DND-41 (cell line): ENCODE data around the gene CHRNA1.

Experiments
- ATAC-seq: fragments of 200-7000 bp; cut with Tn5 transposase; 3 replicates; pipeline ENCODE4 v1.9.1; 2021; ENCODE audit warnings: low read depth; ENCODE audit not compliant: insufficient read depth
- DNase-seq: peaks from one replicate; pipeline ENCODE4 v3.0.0-alpha.2; 2020
- H2AFZ ChIP-seq: 2 replicates; pipeline ENCODE4 v1.6.0; 2012; ENCODE audit warnings: low read depth, low read length
- H3K27ac ChIP-seq: 2 replicates; pipeline ENCODE4 v1.5.1; 2012; ENCODE audit warnings: low read length, inconsistent platforms
- H3K27me3 ChIP-seq: fragments of 200-600 bp; sonication (generic); 2 replicates; pipeline ENCODE4 v1.6.0; 2012; ENCODE audit warnings: low read length, mild to moderate bottlenecking, inconsistent platforms; ENCODE audit not compliant: insufficient read depth, poor library complexity
- H3K36me3 ChIP-seq: 2 replicates; pipeline ENCODE4 v1.5.1; 2012; ENCODE audit warnings: low read length, inconsistent platforms; ENCODE audit not compliant: insufficient read depth
- H3K4me1 ChIP-seq: 2 replicates; pipeline ENCODE4 v1.5.1; 2012; ENCODE audit warnings: mild to moderate bottlenecking, low read length; ENCODE audit not compliant: insufficient read depth
- H3K4me2 ChIP-seq: 2 replicates; pipeline ENCODE4 v1.6.0; 2012; ENCODE audit warnings: mild to moderate bottlenecking, moderate library complexity, low read length, inconsistent platforms; ENCODE audit not compliant: insufficient read depth
- H3K4me3 ChIP-seq, 2 experiments: fragments of 200-600 bp in 1 of 2; shearing (Covaris generic) in 1 of 2; 2 replicates each; pipeline ENCODE4 v1.5.1; 2012 to 2016; ENCODE audit warnings: inconsistent platforms in 2 of 2, low read length in 2 of 2, mild to moderate bottlenecking in 2 of 2, low read depth in 1 of 2, moderate library complexity in 1 of 2
- H3K79me2 ChIP-seq: 2 replicates; pipeline ENCODE4 v1.6.0; 2012; ENCODE audit warnings: low read length, inconsistent platforms; ENCODE audit not compliant: insufficient read depth
- H3K9ac ChIP-seq: 2 replicates; pipeline ENCODE4 v1.6.0; 2012; ENCODE audit warnings: low read depth, mild to moderate bottlenecking, inconsistent platforms, low read length, moderate library complexity
- H3K9me3 ChIP-seq: 2 replicates; pipeline ENCODE4 v1.5.1; 2012; ENCODE audit warnings: low read length, moderate library complexity, mild to moderate bottlenecking, inconsistent platforms; ENCODE audit not compliant: insufficient read depth, severe bottlenecking
- H4K20me1 ChIP-seq: 2 replicates; pipeline ENCODE4 v1.6.0; 2012; ENCODE audit warnings: low read length; ENCODE audit not compliant: insufficient read depth
- EZH2 ChIP-seq: IDR thresholded peaks from 3 replicates; pipeline ENCODE4 v1.6.1; 2012; ENCODE audit warnings: borderline replicate concordance, low read depth, mild to moderate bottlenecking, moderate library complexity, low read length, inconsistent platforms; ENCODE audit not compliant: severe bottlenecking
- TF ChIP-seq, protein P1 (sequence below): IDR thresholded peaks from 2 replicates; pipeline ENCODE4 v1.5.1; 2012; ENCODE audit warnings: borderline replicate concordance, low read length, moderate library complexity, mild to moderate bottlenecking; ENCODE audit not compliant: poor library complexity, severe bottlenecking; ENCODE audit errors: extremely low read depth

The CHRNA1 gene

DNA sequence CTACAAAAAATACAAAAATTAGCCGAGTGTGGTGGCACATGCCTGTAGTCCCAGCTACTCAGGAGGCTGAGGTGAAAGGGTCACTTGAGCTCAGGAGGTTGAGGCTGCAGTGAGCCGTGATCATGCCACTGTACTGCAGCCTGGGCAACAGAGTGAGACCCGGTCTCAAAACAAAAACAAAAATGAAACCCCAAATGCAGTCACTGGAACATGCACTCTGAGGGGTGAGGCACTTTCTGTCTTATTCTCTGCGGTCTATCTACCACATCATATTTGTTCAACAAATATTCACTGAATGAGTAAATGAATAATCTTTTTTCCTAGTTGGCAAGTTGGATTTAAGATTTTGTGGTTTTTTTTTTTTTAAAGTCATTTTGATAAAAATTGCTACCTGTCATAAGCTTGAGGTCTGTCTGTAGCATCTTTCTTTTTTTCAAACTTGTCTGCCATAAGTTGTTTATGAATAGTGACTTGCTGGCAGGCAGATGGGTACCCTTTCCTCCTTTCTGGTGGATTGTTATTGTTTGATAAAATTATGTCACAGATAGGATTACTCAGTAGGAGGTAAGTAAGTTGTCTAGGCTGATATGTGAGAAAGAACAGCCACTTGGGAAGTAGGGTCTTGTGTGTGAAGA is 11.8 kb downstream of the CHRNA1 start:
- Histone ChIP-seq H3K27ac (no peak overlapping the region), H3K9me3 (no peaks in the 10 kb centered on the region), H3K4me3 (no peak overlapping the region), H3K27me3 (peaks cover 8% of the 10 kb centered on the region), H3K36me3 (no peaks in the 10 kb centered on the region), H2AFZ (no peak overlapping the region), H3K4me1 (no peaks in the 10 kb centered on the region), H4K20me1 (no peaks in the 10 kb centered on the region), H3K79me2 (no peaks in the 10 kb centered on the region), H3K4me2 (no peak overlapping the region), H3K9ac (no peak overlapping the region)
- TF ChIP-seq, protein P1, sequence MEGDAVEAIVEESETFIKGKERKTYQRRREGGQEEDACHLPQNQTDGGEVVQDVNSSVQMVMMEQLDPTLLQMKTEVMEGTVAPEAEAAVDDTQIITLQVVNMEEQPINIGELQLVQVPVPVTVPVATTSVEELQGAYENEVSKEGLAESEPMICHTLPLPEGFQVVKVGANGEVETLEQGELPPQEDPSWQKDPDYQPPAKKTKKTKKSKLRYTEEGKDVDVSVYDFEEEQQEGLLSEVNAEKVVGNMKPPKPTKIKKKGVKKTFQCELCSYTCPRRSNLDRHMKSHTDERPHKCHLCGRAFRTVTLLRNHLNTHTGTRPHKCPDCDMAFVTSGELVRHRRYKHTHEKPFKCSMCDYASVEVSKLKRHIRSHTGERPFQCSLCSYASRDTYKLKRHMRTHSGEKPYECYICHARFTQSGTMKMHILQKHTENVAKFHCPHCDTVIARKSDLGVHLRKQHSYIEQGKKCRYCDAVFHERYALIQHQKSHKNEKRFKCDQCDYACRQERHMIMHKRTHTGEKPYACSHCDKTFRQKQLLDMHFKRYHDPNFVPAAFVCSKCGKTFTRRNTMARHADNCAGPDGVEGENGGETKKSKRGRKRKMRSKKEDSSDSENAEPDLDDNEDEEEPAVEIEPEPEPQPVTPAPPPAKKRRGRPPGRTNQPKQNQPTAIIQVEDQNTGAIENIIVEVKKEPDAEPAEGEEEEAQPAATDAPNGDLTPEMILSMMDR, result no peak
- no peak for TF ChIP-seq EZH2
- DNase-seq (no peak), ATAC-seq (no peak)

DNA sequence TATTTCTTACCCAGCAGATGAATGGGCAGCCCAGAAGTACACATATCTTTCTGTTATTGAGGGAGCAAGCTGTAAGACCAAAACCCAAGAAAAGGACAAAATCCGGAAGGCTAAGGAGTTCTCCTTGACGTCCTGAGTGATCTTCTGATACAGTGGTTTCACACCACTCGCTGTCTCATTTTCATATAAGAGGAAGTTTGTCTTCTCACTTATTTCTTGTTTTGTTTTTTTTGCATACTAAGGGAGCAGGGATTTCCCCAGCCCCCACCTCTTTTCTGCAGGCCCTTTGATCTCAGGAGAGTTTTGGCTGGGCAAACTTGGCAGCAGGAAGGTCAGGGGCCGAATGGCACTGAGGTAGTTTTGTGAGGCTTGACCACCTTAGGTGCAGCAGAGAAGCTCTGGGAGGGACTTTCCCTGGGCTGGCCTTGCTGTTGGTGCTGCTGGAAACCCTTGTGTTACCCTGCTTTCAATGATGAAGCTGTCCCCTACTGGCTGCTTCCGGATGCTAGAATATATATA is 13.3 kb downstream of the CHRNA1 start:
- Histone ChIP-seq H4K20me1 (no peaks in the 10 kb centered on the region), H2AFZ (no peak overlapping the region), H3K79me2 (no peaks in the 10 kb centered on the region), H3K36me3 (no peaks in the 10 kb centered on the region), H3K27ac (no peak overlapping the region), H3K9me3 (no peaks in the 10 kb centered on the region), H3K4me1 (no peaks in the 10 kb centered on the region), H3K4me3 (no peak overlapping the region), H3K4me2 (no peak overlapping the region), H3K9ac (no peak overlapping the region), H3K27me3 (peaks cover 8% of the 10 kb centered on the region)
- ATAC-seq, result no peak
- no peak for DNase-seq
- TF ChIP-seq, protein P1, result no peak
- TF ChIP-seq EZH2, result no peak

DNA sequence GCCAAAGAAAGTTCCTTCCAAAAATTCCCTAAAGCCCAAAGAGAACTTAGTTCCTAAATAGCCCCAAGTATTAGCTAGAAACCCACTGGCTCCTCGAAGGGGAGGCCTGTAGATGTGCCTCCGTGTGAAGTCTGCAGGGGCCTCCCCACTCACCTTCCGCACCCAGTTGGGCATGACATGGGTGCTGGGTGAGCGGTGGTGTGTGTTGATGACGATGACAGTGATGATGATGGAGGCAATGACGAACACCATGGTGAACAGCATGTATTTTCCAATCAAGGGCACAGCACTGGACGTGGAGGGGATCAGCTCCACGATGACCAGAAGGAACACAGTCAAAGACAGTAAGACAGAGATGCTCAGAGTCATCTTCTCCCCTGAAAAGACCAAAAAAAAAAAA is 14.5 kb downstream of the CHRNA1 start:
- H3K27ac ChIP-seq, result no peak overlapping the region
- H3K36me3 ChIP-seq, result no peaks in the 10 kb centered on the region
- no peak overlapping the region for H2AFZ ChIP-seq
- TF ChIP-seq, protein P1, result no peak
- TF ChIP-seq EZH2, result no peak
- DNase-seq (no peak), ATAC-seq (no peak)
- no peaks in the 10 kb centered on the region for H3K9me3 ChIP-seq
- H4K20me1 ChIP-seq, result no peaks in the 10 kb centered on the region
- H3K4me1 ChIP-seq, result no peaks in the 10 kb centered on the region
- H3K9ac ChIP-seq, result no peak overlapping the region
- H3K4me2 ChIP-seq, result no peak overlapping the region
- H3K4me3 ChIP-seq, result no peak overlapping the region
- H3K79me2 ChIP-seq, result no peaks in the 10 kb centered on the region
- H3K27me3 ChIP-seq, result peaks cover 8% of the 10 kb centered on the region
